PC-3 (cell line): ENCODE data around the gene RCSD1.

Experiments used
- EZH2 ChIP-seq: fragments of 300-600 bp; sonication (generic); IDR thresholded peaks from one replicate; pipeline ENCODE4 v1.6.1; 2017; ENCODE audit warnings: antibody characterized with exemption, mild to moderate bottlenecking, low read length; ENCODE audit not compliant: unreplicated experiment
- TF ChIP-seq, protein P1 (sequence below): fragments of 300-600 bp; sonication (generic); conservative IDR thresholded peaks from 2 replicates; pipeline ENCODE4 v1.5.1; 2017; ENCODE audit warnings: antibody characterized with exemption, low read depth, mild to moderate bottlenecking, low read length

DNA sequence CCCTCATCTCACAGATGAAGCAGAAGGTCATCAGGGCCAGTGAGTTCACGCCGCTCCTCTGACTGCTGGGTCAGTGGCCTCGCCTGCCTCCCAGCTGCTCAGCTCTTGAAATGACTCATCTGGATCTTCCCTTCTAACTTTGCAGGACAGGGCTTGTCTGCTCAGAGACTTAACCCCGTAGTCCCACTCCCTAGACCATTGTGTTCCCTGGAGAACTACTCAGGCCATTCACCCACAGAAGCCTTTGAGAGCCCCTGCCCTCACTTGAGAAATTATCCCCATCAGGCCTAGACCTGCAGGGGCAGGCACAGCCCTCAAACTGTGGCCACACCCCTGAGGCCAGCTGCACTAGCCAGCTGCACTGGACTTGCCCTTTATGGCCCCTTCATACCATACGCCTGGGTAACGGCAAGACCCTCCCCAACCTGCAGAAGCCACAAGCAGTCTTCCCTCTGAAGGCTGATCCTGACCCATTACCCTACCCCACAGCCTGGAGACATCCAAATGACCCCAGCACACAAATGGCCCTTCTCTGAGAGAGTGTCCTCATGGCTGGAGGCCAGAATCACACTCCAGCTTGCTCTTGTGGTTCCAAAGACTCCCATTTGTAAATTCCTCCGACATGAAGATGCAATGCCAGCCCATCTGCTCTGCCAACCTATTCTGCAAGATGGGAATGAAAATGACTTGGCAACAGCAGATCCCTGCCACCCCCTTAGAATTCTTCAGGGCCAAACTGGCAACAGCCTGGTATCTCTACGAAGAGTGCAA, 33.2 kb downstream of the RCSD1 start:
- TF ChIP-seq, protein P1, sequence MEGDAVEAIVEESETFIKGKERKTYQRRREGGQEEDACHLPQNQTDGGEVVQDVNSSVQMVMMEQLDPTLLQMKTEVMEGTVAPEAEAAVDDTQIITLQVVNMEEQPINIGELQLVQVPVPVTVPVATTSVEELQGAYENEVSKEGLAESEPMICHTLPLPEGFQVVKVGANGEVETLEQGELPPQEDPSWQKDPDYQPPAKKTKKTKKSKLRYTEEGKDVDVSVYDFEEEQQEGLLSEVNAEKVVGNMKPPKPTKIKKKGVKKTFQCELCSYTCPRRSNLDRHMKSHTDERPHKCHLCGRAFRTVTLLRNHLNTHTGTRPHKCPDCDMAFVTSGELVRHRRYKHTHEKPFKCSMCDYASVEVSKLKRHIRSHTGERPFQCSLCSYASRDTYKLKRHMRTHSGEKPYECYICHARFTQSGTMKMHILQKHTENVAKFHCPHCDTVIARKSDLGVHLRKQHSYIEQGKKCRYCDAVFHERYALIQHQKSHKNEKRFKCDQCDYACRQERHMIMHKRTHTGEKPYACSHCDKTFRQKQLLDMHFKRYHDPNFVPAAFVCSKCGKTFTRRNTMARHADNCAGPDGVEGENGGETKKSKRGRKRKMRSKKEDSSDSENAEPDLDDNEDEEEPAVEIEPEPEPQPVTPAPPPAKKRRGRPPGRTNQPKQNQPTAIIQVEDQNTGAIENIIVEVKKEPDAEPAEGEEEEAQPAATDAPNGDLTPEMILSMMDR, result no peak
- no peak for TF ChIP-seq EZH2
